Stimulated activated CD4-positive, alpha-beta T cell treated with anti-CD3 and anti-CD28 coated beads, Interleukin-12 subunit alpha, Interleukin-12 subunit beta, amount 100 ng/mL, for 4 hours (primary cell): ENCODE data around the gene FOXF2.

ENCODE experiments used
- DNase-seq: peaks from one replicate; pipeline ENCODE4 v3.0.0-alpha.2; 2020

FOXF2 gene

DNA sequence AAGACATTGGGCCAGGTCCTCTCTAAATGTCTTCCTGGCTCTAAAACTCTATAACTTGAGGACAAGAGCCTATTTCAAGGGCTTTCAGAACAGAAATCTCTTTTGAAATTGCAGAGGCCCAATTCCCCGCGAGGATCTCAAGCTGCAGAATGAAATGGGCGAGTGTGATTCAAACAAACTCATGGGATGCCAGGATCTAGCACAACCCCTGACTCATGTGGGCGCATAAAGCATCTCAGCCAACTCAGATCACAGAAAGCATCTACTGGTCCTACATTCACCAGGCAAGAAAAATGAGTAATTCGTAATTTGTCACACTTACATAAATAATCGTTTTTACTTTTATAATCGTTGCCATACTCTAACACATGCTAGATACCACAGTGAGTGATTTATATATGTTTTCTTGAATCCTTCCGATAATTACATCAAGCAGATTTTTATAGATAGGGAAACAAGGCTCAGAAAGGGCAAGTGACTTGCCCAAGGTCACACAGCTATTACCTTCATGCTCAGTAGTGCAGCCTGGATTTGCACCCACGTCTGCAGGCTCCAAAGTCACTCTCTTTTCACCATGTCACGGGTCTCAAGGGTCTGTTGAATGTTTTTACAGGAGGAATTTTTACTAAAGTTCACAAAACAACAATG is 26.2 kb downstream of the FOXF2 start:
- no peak for DNase-seq

- no peak for DNase-seq
Measured at GRCh38 chr6:1416191-1416760, 26.9 kb downstream of the FOXF2 start.

DNA sequence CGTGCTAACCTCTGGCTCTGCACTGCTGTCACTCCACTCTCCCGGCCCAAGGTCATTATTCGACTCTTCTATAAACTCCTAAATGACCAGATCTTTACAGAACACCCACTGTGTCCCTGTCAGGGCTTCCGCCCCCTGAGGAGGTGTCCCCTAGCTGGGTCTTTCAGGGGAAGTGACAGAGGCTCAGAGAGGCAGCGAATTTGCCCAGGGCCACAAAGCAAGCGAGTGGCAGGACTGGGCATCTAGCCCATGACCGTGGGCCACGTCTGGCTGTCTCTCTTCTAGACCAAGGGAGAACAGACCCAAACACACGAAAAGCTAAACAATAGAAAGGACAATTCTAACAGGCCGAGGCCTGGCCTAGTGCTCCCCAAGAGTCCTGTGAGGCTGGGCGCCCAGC is 27.4 kb downstream of the FOXF2 start:
- DNase-seq: no peak

DNA sequence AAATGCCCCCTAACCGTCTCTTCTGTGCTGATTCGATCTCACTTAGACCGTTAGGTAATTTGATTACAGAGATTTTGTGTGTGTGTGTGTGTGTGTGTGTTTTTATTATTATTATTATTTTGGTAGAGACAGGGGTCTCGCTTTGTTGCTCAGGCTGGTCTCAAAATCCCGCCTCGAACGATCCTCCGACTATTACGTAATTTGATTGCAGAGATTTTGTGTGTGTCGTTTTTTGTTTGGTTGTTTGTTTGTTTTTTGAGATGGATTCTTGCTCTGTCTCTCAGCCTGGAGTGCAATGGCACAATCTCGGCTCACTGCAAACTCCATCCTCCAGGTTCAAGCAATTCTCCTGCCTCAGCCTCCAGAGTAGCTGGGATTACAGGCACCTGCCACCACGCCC is 28.3 kb downstream of the FOXF2 start:
- DNase-seq: no peak

DNA sequence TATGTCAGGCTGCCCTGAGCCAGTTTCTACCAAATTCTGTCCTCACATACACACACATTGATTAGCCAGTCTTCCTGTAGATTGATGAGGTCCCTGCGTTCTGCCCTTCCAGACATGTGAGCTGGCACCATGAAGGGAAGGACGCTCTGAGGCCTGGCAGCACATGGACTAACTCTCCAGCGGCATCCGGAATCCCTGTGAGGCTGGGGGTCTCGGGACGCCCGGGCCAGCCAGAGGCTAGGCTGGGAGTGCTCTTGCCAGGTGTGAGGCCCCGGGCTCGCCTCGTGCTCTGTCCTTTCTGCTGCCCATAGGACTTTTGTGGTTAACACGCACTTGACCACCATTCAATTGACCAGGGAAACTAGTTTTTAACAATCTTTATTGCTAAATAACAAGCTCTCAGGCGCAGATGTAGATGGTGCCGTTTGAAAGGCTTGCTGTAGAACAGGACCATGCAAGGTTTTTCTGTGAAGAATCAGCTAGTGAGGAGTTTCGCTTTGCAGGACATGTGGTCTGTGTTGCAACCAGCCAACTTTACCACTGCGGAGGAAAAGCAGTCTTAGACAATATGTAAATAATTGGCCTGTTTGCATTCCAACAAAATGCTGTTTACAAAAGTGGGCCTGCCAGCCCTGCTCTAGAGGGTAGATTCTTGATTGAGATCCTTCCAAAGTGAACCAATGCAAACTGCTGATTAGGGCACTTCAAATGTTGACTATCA is 29.3 kb downstream of the FOXF2 start:
- no peak for DNase-seq

DNA sequence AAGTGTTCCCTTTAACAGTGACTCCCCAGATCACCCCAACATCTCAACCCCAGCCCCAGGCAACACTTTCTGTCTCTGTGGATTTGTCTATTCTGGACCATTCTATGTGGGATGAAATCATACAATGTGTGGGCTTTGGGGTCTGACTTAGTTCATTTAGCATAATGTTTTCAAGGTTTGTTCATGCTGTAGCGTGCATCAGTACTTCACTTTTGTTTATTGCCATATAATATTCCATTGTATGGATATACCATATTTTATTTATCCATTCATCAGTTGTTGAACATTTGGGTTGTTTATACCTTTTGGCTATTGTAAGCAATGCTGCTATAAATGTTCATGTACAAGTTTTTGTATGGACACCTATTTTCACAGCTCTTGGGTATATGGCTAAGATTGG is 31.0 kb downstream of the FOXF2 start:
- no peak for DNase-seq

DNA sequence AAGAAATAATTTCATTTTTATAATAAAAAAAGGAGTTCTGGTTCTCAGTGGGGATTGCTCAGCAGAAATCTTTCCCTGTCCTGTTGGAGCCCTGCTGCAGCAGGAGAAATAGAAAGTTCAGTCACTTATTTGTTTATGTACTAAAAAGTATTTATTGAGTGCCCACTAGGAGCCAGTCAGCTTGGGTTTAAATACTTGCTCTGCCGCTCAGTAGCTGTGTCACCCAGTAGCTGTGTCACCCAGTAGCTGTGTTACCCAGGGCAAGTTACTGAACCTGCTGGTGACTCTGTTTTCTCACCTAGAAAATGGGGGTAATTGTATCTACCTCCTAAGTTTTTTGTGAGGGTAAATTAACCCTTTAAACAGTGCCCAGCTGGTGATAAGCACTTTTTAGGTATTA is 32.9 kb downstream of the FOXF2 start:
- DNase-seq: no peak

DNA sequence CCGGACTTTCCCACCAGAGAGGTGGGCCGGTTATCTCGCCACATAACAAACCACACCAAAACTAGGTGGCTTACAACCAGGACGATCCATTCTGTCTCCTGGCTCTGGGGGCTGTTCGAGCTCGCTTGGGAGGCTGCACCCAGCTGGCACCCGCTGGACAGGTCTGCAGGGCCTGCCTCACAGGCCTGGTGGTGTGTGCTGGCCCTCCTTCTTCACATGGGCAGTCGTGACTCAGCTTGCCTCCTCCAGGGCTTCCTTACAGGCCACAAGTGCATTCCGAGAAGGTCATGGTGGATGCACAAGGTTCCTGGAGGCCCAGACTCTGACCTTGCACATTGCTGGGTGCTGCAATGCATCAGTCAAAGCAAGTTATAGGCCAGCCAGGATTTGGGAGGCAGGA is 34.2 kb downstream of the FOXF2 start:
- no peak for DNase-seq

DNA sequence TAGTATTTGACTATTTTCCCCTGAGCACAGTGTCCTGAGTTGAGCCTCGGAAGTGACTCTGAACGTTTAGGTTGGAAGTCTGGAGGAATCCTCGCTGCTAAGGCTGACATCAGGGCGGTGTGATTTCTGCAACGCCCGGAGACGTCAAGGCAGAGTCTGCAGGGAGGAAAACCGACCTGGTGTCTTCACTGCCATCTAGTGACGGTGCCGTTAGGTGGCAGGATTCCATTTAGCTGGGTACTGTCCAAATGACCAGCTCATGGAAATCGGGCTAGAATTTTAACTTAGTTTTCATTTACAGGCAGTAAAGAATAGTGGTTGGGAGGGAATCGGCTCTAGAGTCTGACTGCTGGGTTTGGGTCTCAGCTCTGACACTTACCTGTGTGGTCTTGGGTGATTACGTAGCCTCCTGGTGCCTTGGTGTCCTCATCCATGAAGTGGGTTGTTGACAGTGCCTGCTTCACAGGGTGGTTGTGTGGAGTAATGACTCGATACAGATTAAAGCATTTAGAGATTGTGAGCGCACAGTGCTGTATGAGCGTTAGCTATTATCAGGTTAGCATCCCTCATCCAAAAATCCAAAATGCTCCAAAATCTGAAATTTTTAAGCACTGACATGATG is 35.0 kb downstream of the FOXF2 start:
- peak; percentile 12 for DNase-seq

GRCh38 chr6:1426416-1426815 is 37.0 kb downstream of the FOXF2 start:
- no peak for DNase-seq

DNA sequence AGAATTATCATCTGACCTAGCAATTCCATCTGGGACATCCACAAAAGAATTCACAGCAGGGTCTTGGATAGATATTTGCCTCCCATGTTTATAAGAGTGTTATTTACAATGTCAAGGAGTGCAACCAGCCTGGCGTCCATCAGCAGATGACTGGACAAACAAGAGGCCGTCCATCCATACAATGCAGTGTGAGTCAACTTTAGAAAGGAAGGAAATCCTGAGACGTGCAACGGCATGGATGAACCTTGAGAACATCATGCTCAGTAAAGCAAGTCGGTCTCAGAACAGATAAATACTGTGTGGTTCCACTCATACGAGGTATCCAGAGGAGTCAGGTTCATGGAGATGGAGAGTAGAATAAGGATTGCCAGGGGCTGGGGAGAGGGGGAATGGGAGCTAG is 46.4 kb downstream of the FOXF2 start:
- no peak for DNase-seq

DNA sequence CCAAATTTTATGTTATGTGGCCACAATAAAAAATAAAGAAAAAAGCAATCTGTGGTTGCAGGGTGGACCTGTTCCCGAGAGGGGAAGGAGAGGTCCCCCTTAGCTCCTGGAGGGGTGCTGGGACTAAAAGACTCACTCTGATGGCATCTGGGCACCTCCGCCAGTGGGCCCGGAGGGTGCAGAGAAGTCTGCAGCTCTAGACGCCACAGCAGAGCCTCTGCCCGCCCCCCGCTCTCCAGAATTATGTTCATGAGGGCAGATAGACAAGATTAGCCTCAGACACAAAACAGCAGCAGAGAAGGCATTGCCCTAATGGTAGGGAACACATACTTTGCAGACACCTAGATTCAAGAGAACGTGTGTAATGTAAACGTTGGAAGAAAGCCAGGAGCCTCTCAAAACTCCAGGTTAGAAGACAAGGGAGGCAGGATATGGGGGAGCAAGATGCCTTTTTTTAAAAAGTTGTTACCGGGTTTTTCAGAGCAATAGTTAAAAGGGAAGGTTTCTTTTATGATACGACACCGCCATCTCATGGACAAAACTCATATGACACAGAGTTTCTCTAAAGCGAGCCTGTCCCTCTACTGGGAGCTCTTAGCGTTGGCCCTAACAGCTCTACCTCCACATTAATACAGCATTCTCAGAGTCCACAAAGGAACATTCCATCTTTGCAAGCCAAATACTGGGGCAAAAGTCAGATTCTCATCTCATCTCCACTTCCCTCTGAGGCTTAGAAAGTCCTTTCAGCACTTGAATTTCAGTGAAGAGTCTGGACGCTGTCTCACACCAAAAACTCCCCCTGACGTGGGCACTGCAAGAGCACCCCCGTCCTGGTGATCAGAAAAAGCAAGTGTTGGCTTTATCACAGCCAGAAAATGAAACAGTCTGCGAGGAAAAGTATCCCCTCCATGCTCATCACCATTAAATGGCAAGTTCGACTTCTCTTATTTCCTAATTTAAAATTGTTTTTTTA is 47.2 kb downstream of the FOXF2 start:
- peak; percentile 18 for DNase-seq

DNA sequence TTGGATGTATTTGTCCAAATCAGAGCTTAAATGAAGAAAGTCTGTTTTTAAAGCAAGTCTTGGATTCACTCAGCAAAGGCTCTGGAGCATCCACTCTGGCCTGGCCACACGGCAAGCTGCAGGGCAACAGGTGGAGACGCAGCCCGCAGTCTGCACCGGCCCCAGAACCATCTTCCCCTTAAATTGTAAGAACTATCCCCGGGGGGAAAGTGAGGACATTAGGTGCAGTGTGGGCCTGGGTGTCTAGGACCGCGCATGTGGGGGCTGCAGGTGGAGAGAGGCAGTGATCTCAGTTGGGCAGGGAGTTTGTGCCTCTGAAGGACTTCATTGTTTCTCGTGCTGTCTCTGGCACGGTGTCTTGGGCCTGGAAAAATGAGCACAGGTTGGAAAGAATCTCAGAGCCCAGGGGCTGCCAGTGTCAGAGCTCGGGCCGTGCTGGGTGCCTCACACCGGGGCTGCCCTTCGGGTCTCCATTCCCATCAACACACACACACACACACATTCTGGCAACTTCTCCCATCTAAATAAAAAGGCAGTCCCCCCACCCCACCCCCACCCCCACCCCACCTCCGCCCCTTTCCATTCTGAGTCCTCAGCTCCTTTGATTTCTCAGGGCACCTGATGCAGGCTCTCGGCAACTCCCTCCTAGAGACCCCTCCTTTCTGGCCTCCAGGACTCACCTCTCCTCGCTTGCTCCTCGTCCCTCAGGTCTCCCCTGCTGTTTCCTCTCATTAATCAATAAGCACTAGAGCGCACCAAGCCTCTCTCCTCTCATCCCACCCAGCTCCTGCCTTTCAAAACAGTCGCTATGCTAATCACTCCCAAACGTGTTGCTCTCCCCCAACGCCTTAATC is 48.4 kb downstream of the FOXF2 start:
- DNase-seq: no peak

GRCh38 chr6:1438471-1438881 is 49.1 kb downstream of the FOXF2 start:
- no peak for DNase-seq

DNA sequence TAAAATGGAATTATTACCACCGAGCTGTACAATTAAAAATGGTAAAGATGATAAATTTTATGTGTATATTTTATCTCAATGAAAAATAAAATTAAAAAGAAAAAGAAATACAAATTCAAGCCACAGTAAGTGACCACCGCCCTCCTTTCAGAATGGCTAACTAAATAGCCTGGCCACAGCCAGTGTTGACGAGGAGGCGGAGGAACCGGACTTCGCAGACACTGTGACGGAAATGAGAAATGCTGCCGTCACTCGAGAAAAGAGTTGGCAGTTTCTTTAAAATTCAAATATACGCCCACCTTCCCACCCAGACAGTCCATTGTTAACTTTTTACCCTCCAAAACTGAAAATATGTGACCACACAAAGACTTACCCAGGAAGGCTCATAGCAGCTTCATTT is 50.0 kb downstream of the FOXF2 start:
- no peak for DNase-seq

DNA sequence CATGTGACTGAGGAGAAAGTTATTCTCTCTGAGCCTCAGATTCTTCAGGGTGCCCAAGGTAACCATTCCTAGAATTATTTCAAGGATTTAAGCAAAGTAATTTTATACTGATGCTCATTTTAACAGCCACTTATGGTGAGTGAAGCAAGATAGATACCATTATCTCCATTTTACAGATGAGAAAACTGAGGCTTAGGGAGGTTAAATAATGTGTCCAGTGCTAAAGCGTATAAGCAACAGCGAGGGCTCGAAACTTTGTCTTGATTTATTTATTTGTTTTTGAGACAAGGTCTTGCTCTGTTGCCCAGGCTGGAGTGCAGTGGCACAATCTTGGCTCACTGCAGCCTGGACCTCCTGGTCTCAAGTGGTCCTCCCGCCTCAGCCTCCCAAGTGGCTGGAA is 53.6 kb downstream of the FOXF2 start:
- no peak for DNase-seq
